Measurements from ENCODE around the gene ZBTB45. TPM values are rescaled to one million over a fixed set of nuclear protein-coding genes. Genes with fewer than 3 reads are reported as not detected.
"Not testable (repeated sequence)": the region's sequence is repeated elsewhere in the genome, so short reads cannot be mapped to it uniquely, and the experiment has no call there.

Gene ZBTB45
- total RNA-seq, 2 experiments from 2014 or later, result 5.7 to 6.3 TPM

DNA sequence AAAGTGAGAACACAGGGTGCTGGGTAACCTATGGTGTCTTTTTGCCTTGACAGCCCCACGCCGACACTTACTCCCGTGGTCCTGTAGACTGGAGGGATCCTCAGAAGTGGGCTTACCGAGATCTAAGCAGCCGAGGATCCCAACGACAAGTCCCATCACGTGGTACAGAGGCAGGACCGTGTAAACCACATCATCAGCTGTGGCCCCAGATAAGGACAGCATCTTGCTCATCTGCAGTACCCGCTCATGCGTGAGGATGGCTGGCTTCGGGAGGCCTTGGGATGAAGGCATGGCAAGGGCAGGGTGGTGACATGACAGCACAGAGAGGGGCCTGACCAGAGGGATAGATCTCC lies 9.9 kb downstream of the ZBTB45 start:
- H3K36me3 Mint-ChIP-seq (ENCODE audit: low read depth), result peaks cover 3% of the 10 kb centered on the region
- H3K9me3 Mint-ChIP-seq, result peaks cover 3% of the 10 kb centered on the region
- ATAC-seq (ENCODE audit: poor library complexity) (no peak), DNase-seq (no peak)
- H3K4me1 Mint-ChIP-seq (ENCODE audit: low read depth), result peaks cover 11% of the 10 kb centered on the region
- TF ChIP-seq, protein P1, sequence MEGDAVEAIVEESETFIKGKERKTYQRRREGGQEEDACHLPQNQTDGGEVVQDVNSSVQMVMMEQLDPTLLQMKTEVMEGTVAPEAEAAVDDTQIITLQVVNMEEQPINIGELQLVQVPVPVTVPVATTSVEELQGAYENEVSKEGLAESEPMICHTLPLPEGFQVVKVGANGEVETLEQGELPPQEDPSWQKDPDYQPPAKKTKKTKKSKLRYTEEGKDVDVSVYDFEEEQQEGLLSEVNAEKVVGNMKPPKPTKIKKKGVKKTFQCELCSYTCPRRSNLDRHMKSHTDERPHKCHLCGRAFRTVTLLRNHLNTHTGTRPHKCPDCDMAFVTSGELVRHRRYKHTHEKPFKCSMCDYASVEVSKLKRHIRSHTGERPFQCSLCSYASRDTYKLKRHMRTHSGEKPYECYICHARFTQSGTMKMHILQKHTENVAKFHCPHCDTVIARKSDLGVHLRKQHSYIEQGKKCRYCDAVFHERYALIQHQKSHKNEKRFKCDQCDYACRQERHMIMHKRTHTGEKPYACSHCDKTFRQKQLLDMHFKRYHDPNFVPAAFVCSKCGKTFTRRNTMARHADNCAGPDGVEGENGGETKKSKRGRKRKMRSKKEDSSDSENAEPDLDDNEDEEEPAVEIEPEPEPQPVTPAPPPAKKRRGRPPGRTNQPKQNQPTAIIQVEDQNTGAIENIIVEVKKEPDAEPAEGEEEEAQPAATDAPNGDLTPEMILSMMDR (IDR thresholded peaks at IDR 0.05), result no peak
- no peak overlapping the region for H3K4me3 ChIP-seq (ENCODE audit: low read length)
- CTCF ChIA-PET, result no interaction called here
- H3K9me3 ChIP-seq (ENCODE audit: control insufficient read depth in 1 of 2, insufficient read depth in 1 of 2, low read length in 2 of 2), result peaks cover 0 to 33% of the 10 kb centered on the region in 2 experiments
- no peak overlapping the region for H3K4me3 Mint-ChIP-seq
- H3K27me3 Mint-ChIP-seq, result no peaks in the 10 kb centered on the region
- intact Hi-C loops (cut with DNase I, micrococcal nuclease), result no loop called here
- no peak overlapping the region for H3K27ac ChIP-seq (ENCODE audit: low read depth in 1 of 2, low read length in 2 of 2)
- POLR2A ChIA-PET, result interaction anchor here (1.1 kb wide), 1 partner anchor 8 kb away, joined by 3 read pairs; no protein-coding TSS in a partner anchor
- H3K27me3 ChIP-seq (ENCODE audit: control insufficient read depth in 1 of 2, insufficient read depth in 2 of 2, low read length in 2 of 2), result no peaks in the 10 kb centered on the region
- H3K36me3 ChIP-seq (ENCODE audit: insufficient read depth, low read length), result no peaks in the 10 kb centered on the region
- peaks cover 13% of the 10 kb centered on the region for H3K4me1 ChIP-seq (ENCODE audit: insufficient read depth, low read length)
- H3K27ac Mint-ChIP-seq, result no peak overlapping the region

DNA sequence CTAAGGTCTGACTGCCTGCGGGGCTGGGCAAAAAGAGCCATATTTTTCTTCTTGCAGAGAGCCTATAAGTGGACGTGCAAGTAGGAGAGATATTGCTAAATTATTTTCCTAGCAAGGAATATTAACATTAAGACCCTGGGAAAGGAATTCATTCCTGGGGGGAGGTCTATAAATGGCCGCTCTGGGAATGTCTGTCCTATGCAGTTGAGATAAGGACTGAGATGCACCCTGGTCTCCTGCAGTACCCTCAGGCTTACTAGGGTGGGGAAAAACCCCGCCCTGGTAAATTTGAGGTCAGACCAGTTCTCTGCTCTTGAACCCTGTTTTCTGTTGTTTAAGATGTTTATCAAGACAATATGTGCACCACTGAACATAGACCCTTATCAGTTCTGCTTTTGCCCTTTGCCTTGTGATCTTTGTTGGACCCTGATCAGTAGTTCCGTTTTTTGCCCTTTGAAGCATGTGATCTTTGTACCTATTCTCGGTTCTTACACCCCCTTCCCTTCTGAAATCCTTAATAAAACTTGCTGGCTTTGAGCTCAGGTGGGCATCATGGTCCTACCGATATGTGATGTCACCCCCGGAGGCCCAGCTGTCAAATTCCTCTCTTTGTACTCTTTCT lies 11.9 kb downstream of the ZBTB45 start:
- H3K4me3 ChIP-seq (ENCODE audit: low read length); H3K27ac ChIP-seq (ENCODE audit: low read depth in 1 of 2, low read length in 2 of 2); intact Hi-C loops (cut with DNase I, micrococcal nuclease); H3K36me3 ChIP-seq (ENCODE audit: insufficient read depth, low read length); DNase-seq; H3K36me3 Mint-ChIP-seq (ENCODE audit: low read depth); H3K27me3 ChIP-seq (ENCODE audit: control insufficient read depth in 1 of 2, insufficient read depth in 2 of 2, low read length in 2 of 2); H3K9me3 Mint-ChIP-seq; H3K4me1 Mint-ChIP-seq (ENCODE audit: low read depth); POLR2A ChIA-PET; H3K27ac Mint-ChIP-seq; H3K27me3 Mint-ChIP-seq; ATAC-seq (ENCODE audit: poor library complexity); CTCF ChIA-PET; H3K4me1 ChIP-seq (ENCODE audit: insufficient read depth, low read length); H3K4me3 Mint-ChIP-seq: not testable (repeated sequence)
- H3K9me3 ChIP-seq (ENCODE audit: control insufficient read depth in 1 of 2, insufficient read depth in 1 of 2, low read length in 2 of 2), result peaks cover 0 to 35% of the 10 kb centered on the region in 2 experiments

DNA sequence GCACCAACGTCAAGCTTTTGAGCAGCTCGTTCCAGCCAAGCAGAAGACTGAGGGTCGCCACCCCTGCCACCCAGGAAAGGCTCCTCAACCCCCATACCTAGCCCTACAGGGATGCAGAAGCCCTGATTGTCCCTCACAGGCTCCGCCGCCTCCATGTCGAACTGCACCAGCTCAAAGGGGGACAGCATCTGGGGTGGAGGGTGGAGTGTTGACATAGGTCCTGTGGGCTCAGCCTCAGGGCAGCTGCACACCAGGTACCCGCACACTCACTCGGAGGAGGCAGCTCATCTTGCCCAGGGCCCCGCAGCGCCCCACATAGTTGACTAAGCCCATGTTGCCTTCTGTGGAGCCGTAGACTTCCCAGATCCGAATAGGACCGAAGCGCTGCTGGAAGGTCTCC lies 19.4 kb downstream of the ZBTB45 start:
- no peak overlapping the region for H3K4me3 ChIP-seq (ENCODE audit: low read length)
- peaks cover 0 to 32% of the 10 kb centered on the region in 2 experiments for H3K9me3 ChIP-seq (ENCODE audit: control insufficient read depth in 1 of 2, insufficient read depth in 1 of 2, low read length in 2 of 2)
- H3K9me3 Mint-ChIP-seq, result peaks cover 3% of the 10 kb centered on the region
- H3K27me3 Mint-ChIP-seq, result no peaks in the 10 kb centered on the region
- ChIA-PET CTCF (interaction anchor here (1.0 to 1.7 kb wide), 2 partner anchors 14 to 19 kb away, joined by 3 to 7 read pairs; partner anchors contain the start of gene ZBTB45), POLR2A (interaction anchor here (1.5 to 2.3 kb wide), 3 partner anchors 20 to 317 kb away, joined by 3 to 15 read pairs (median 5); partner anchors contain the start of genes CHMP2A, ZBTB45 and ZNF274)
- no peaks in the 10 kb centered on the region for H3K36me3 ChIP-seq (ENCODE audit: insufficient read depth, low read length)
- H3K27ac ChIP-seq (ENCODE audit: low read depth in 1 of 2, low read length in 2 of 2), result no peak overlapping the region
- no peak overlapping the region for H3K4me3 Mint-ChIP-seq
- H3K36me3 Mint-ChIP-seq (ENCODE audit: low read depth), result peaks cover 7% of the 10 kb centered on the region
- ATAC-seq (ENCODE audit: poor library complexity) (no peak), DNase-seq (peak in 1 of 14 experiments; percentile 34)
- H3K27me3 ChIP-seq (ENCODE audit: control insufficient read depth in 1 of 2, insufficient read depth in 2 of 2, low read length in 2 of 2), result no peaks in the 10 kb centered on the region
- H3K4me1 ChIP-seq (ENCODE audit: insufficient read depth, low read length), result peaks cover 25% of the 10 kb centered on the region
- H3K27ac Mint-ChIP-seq, result peak overlapping the region; percentile 86
- TF ChIP-seq, protein P1 (IDR thresholded peaks at IDR 0.05), result no peak
- intact Hi-C loops (cut with DNase I, micrococcal nuclease), result no loop called here
- peaks cover 16% of the 10 kb centered on the region for H3K4me1 Mint-ChIP-seq (ENCODE audit: low read depth)
